ENCODE results near the gene PRDM16. TPM values are rescaled to one million over a fixed set of nuclear protein-coding genes. Genes with fewer than 3 reads are reported as not detected.

Gene PRDM16
- polyA plus RNA-seq, 1 of the 3 experiments (the other 2 are of a cell fraction) = not detected

GRCh38 chr1:3217979-3218679 is 149.1 kb downstream of the PRDM16 start (continued):
- TF ChIP-seq RFX5 (IDR thresholded peaks at IDR 0.05; ENCODE audit: low read length) = no peak
- no peak for TF ChIP-seq REST (IDR thresholded peaks at IDR 0.05; ENCODE audit: low read depth, low read length)
- TF ChIP-seq, protein P1, sequence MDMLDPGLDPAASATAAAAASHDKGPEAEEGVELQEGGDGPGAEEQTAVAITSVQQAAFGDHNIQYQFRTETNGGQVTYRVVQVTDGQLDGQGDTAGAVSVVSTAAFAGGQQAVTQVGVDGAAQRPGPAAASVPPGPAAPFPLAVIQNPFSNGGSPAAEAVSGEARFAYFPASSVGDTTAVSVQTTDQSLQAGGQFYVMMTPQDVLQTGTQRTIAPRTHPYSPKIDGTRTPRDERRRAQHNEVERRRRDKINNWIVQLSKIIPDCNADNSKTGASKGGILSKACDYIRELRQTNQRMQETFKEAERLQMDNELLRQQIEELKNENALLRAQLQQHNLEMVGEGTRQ (IDR thresholded peaks at IDR 0.05; ENCODE audit: borderline replicate concordance, low read depth, low read length) = no peak
- no peak for TF ChIP-seq TAF1 (IDR thresholded peaks at IDR 0.05; ENCODE audit: borderline replicate concordance, low read depth, low read length)
- no peak for TF ChIP-seq EZH2phosphoT487 (IDR thresholded peaks at IDR 0.05; ENCODE audit: borderline replicate concordance, low read depth)
- TF ChIP-seq GATA2 (CRISPR knock-in tag; IDR thresholded peaks at IDR 0.05) = no peak
- TF ChIP-seq CHD2 (IDR thresholded peaks at IDR 0.05; ENCODE audit: low read length, partially characterized antibody) = no peak
- no peak for TF ChIP-seq EP300 (IDR thresholded peaks at IDR 0.05; ENCODE audit: borderline replicate concordance in 1 of 2, low read depth in 1 of 2, low read length in 1 of 2)
- TF ChIP-seq GABPA (IDR thresholded peaks at IDR 0.05; ENCODE audit: low read depth) = no peak

- ChIA-PET POLR2A (no interaction called here), CTCF (interaction anchor here (0.6 to 1.0 kb wide), 2 partner anchors 25 to 397 kb away, joined by 3 read pairs; no protein-coding TSS in a partner anchor)
- Histone ChIP-seq H3K4me3 (ENCODE audit: low read depth in 2 of 2, low read length in 1 of 2) (no peak overlapping the region), H4K20me1 (ENCODE audit: insufficient read depth) (no peaks in the 10 kb centered on the region), H3K4me2 (no peak overlapping the region), H3K27ac (ENCODE audit: low read depth in 2 of 2, low read length in 1 of 2) (no peak overlapping the region), H3K4me1 (ENCODE audit: control insufficient read depth in 1 of 2, insufficient read depth in 2 of 2, low read depth in 1 of 2, low read length in 1 of 2) (no peaks in the 10 kb centered on the region; a peak in 1 of 4 replicates), H3K9ac (no peak overlapping the region), H3K79me2 (ENCODE audit: insufficient read depth) (no peaks in the 10 kb centered on the region), H3K27me3 (ENCODE audit: insufficient read depth) (no peaks in the 10 kb centered on the region; the same call in 1 of the 2 replicates), H3K9me3 (no peaks in the 10 kb centered on the region), H2AFZ (ENCODE audit: low read depth) (no peak overlapping the region), H3K9me2 (no peaks in the 10 kb centered on the region), H3F3A (replicated peaks; ENCODE audit: insufficient read depth) (no peaks in the 10 kb centered on the region), H3K36me3 (replicated peaks in 1 of 2; ENCODE audit: control insufficient read depth in 1 of 2, insufficient read depth in 2 of 2, low read length in 1 of 2) (no peaks in the 10 kb centered on the region)
- 6% methylated on average over 25 of the region's 37 CpGs for WGBS (ENCODE audit: low lambda C conversion rate)
- TF ChIP-seq MAX (IDR thresholded peaks at IDR 0.05; ENCODE audit: low read depth) (no peak), FOSL2 (IDR thresholded peaks at IDR 0.05; ENCODE audit: borderline replicate concordance, low read depth) (no peak), NFIC (IDR thresholded peaks at IDR 0.05; ENCODE audit: borderline replicate concordance) (no peak), FOXM1 (IDR thresholded peaks at IDR 0.05; ENCODE audit: low read depth) (no peak), JUND (IDR thresholded peaks at IDR 0.05) (no peak), CTCF (IDR thresholded peaks at IDR 0.05) (no peak), TEAD4 (IDR thresholded peaks at IDR 0.05; ENCODE audit: borderline replicate concordance, insufficient read depth) (no peak)
- TF ChIP-seq, protein P2, sequence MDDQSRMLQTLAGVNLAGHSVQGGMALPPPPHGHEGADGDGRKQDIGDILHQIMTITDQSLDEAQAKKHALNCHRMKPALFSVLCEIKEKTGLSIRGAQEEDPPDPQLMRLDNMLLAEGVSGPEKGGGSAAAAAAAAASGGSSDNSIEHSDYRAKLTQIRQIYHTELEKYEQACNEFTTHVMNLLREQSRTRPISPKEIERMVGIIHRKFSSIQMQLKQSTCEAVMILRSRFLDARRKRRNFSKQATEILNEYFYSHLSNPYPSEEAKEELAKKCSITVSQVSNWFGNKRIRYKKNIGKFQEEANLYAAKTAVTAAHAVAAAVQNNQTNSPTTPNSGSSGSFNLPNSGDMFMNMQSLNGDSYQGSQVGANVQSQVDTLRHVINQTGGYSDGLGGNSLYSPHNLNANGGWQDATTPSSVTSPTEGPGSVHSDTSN (IDR thresholded peaks at IDR 0.05) = no peak
- DNase-seq = peak; percentile 56
These were observed 150.2 kb downstream of the PRDM16 start for GRCh38 chr1:3219005-3219790.

Data from SK-N-SH (cell line).